HL-60 (cell line): ENCODE results near the gene DLG1.

Source experiments
- DNase-seq, 2 experiments: peaks; one replicate each; pipeline ENCODE4 v3.0.0-alpha.2; 2010 to 2020; ENCODE audit warnings: low read depth in 1 of 2, low spot score in 1 of 2
- H3K27ac ChIP-seq: fragments of 250-450 bp; sonication (Bioruptor Pico); replicated peaks from 2 replicates; pipeline ENCODE4 v1.5.1; 2020; ENCODE audit warnings: mild to moderate bottlenecking, moderate library complexity
- H3K27me3 ChIP-seq: fragments of 250-450 bp; sonication (Bioruptor Pico); 2 replicates; pipeline ENCODE4 v1.5.1; 2021; ENCODE audit warnings: mild to moderate bottlenecking, moderate library complexity; ENCODE audit not compliant: insufficient read depth, poor library complexity, severe bottlenecking
- H3K4me3 ChIP-seq: replicated peaks from 2 replicates; pipeline ENCODE4 v1.5.1; 2011; ENCODE audit warnings: mild to moderate bottlenecking, control low read depth, low read length; ENCODE audit not compliant: insufficient read depth
- GABPA ChIP-seq: IDR thresholded peaks from 2 replicates; pipeline ENCODE4 v1.6.1; 2012; ENCODE audit warnings: low read depth
- POLR2AphosphoS5 ChIP-seq: IDR thresholded peaks from 2 replicates; pipeline ENCODE4 v1.6.1; 2012; ENCODE audit warnings: low read depth
- SPI1 ChIP-seq: IDR thresholded peaks from 2 replicates; pipeline ENCODE4 v1.6.1; 2012; ENCODE audit warnings: low read depth, mild to moderate bottlenecking, borderline replicate concordance
- TF ChIP-seq, protein P1 (sequence below): IDR thresholded peaks from 2 replicates; pipeline ENCODE4 v1.6.1; 2012; ENCODE audit warnings: low read depth; ENCODE audit not compliant: insufficient replicate concordance
- TF ChIP-seq, protein P2 (sequence below): IDR thresholded peaks from one replicate; pipeline ENCODE4 v1.5.1; 2011; ENCODE audit warnings: low read length, control low read depth, inconsistent platforms; ENCODE audit not compliant: insufficient read depth

The DLG1 gene

DNA sequence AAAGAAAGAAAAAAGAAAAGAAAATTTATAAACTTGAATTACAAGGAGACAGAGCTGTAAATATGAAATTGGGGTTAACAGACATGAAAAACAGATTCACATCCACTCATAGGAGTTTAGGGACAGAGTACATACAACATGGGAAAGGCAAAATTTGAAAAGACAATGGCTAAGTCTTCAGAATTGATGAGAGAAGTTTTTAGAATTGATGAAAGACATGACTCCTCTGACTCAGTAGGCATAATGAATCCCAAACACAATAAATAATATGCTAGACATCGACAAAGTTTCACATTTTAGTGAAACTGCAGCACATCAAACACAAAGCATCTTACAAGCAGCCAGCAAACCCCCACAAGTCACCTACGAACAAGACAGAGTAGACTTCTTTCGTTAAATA lies 184.4 kb downstream of the DLG1 start:
- Histone ChIP-seq H3K4me3 (no peak overlapping the region), H3K27me3 (no peaks in the 10 kb centered on the region), H3K27ac (no peak overlapping the region)
- DNase-seq, result no peak
- TF ChIP-seq, protein P1, sequence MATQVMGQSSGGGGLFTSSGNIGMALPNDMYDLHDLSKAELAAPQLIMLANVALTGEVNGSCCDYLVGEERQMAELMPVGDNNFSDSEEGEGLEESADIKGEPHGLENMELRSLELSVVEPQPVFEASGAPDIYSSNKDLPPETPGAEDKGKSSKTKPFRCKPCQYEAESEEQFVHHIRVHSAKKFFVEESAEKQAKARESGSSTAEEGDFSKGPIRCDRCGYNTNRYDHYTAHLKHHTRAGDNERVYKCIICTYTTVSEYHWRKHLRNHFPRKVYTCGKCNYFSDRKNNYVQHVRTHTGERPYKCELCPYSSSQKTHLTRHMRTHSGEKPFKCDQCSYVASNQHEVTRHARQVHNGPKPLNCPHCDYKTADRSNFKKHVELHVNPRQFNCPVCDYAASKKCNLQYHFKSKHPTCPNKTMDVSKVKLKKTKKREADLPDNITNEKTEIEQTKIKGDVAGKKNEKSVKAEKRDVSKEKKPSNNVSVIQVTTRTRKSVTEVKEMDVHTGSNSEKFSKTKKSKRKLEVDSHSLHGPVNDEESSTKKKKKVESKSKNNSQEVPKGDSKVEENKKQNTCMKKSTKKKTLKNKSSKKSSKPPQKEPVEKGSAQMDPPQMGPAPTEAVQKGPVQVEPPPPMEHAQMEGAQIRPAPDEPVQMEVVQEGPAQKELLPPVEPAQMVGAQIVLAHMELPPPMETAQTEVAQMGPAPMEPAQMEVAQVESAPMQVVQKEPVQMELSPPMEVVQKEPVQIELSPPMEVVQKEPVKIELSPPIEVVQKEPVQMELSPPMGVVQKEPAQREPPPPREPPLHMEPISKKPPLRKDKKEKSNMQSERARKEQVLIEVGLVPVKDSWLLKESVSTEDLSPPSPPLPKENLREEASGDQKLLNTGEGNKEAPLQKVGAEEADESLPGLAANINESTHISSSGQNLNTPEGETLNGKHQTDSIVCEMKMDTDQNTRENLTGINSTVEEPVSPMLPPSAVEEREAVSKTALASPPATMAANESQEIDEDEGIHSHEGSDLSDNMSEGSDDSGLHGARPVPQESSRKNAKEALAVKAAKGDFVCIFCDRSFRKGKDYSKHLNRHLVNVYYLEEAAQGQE, result no peak
- TF ChIP-seq GABPA (no peak), POLR2AphosphoS5 (no peak), SPI1 (no peak)
- TF ChIP-seq, protein P2, sequence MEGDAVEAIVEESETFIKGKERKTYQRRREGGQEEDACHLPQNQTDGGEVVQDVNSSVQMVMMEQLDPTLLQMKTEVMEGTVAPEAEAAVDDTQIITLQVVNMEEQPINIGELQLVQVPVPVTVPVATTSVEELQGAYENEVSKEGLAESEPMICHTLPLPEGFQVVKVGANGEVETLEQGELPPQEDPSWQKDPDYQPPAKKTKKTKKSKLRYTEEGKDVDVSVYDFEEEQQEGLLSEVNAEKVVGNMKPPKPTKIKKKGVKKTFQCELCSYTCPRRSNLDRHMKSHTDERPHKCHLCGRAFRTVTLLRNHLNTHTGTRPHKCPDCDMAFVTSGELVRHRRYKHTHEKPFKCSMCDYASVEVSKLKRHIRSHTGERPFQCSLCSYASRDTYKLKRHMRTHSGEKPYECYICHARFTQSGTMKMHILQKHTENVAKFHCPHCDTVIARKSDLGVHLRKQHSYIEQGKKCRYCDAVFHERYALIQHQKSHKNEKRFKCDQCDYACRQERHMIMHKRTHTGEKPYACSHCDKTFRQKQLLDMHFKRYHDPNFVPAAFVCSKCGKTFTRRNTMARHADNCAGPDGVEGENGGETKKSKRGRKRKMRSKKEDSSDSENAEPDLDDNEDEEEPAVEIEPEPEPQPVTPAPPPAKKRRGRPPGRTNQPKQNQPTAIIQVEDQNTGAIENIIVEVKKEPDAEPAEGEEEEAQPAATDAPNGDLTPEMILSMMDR, result no peak

DNA sequence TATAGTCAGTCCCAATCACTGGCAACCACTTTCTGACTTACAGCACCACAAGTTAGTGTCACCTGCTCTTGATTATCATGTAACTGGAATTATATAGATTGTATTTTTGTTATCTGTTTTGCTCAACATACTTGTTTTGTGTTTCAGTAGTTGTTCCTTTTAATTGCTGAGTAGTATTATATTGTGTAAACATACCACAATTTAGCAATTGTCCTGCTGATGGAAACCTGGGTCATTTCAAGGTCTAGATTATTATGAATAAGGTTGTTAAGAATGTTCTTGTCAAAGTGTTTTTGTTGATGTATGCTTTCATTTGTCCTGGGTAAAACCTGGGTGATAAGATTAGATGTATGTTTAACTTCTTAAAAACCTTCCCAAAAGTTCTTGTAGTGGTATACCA lies 186.7 kb downstream of the DLG1 start:
- no peaks in the 10 kb centered on the region for H3K27me3 ChIP-seq
- TF ChIP-seq, protein P2, result no peak
- TF ChIP-seq POLR2AphosphoS5 (no peak), GABPA (no peak), SPI1 (no peak)
- TF ChIP-seq, protein P1, result no peak

DNA sequence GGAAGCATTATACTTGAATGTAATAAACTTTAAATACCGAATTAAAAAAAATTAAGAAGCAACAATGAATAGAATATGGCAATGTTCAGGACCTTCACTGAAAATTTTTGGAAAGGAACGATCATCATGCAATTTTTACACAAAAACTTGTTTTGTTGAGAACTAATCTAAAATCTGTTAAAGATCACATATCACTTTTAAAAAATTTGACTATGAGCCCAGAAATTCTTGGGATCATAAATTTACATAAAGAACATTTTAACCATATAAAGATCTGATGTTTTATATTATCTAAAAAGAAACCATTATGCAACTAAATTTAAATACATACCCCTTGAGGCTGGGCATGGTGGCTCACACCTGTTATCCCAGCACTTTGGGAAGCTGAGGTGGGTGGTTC lies 192.6 kb downstream of the DLG1 start:
- H3K4me3 ChIP-seq, result no peak overlapping the region
- DNase-seq, result no peak
- no peaks in the 10 kb centered on the region for H3K27me3 ChIP-seq
- H3K27ac ChIP-seq, result no peak overlapping the region
- no peak for TF ChIP-seq POLR2AphosphoS5
- TF ChIP-seq SPI1, result no peak

More for the DNA sequence above, 186.7 kb downstream of the DLG1 start:
- DNase-seq, result no peak
- H3K4me3 ChIP-seq, result no peak overlapping the region
- no peak overlapping the region for H3K27ac ChIP-seq

DNA sequence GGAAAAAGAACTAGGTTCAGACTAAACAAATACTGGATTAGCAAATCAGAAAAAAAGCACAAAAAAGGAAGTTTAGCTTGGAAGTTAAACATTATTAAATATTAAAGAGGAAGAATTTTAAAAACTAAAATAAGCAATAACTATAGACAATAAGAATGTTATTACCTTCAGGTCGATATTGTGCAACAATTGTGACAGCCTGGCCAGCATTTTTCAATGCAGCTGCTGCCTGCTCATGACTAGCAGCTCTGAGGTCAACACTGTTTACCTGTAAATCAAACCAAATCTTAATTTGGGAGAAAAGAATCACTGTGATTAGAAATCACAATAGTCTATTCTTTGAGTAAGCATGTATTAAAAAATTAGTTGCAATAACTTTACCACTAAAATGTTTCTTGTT lies 193.7 kb downstream of the DLG1 start:
- Histone ChIP-seq H3K4me3 (no peak overlapping the region), H3K27ac (no peak overlapping the region), H3K27me3 (no peaks in the 10 kb centered on the region)
- DNase-seq, result no peak
- TF ChIP-seq, protein P1, result no peak
- TF ChIP-seq GABPA (no peak), POLR2AphosphoS5 (no peak), SPI1 (no peak)
- TF ChIP-seq, protein P2, result no peak
